ENCODE results near the gene SMC3. TPM values are rescaled to one million over a fixed set of nuclear protein-coding genes. Genes with fewer than 3 reads are reported as not detected.

SMC3 gene
- total and polyA plus RNA-seq, 10 donors: 10.4 to 41.2 (median 33.8) TPM

GRCh38 chr10:110556969-110557601 is 10.4 kb upstream of the SMC3 start:
- 42 to 55% (median 45%) methylated on average over 9 of the region's 9 CpGs for WGBS, 5 donors
- Histone ChIP-seq H3K36me3 (no peaks in the 10 kb centered on the region), H3K9me3 (no peaks in the 10 kb centered on the region), H3K27me3 (replicated peaks in 1 of 7) (no peaks in the 10 kb centered on the region), H3K4me1 (peaks cover 0 to 5% (median 0%) of the 10 kb centered on the region in 6 donors), H3K4me3 (no peak overlapping the region), H3K27ac (no peak overlapping the region)
- intact Hi-C loops (cut with DNase I; ENCODE audit: low total_unique reads): no loop called here
- TF ChIP-seq POLR2A (IDR thresholded peaks at IDR 0.05) (no peak), CTCF (IDR thresholded peaks at IDR 0.05 in 8 of 11, conservative IDR thresholded peaks at IDR 0.05 in 3 of 11) (peak in 10 of 11 experiments; percentile 34 to 73 (median 57)), POLR2AphosphoS5 (IDR thresholded peaks at IDR 0.05) (no peak)
- DNase-seq: peak; percentile 19

- intact Hi-C loops (cut with DNase I; ENCODE audit: low total_unique reads): no loop called here
- Histone ChIP-seq H3K27me3 (replicated peaks in 1 of 7) (peaks cover 0 to 4% (median 0%) of the 10 kb centered on the region in 7 donors), H3K27ac (no peak overlapping the region), H3K4me1 (peaks cover 0 to 5% (median 0%) of the 10 kb centered on the region in 6 donors), H3K4me3 (no peak overlapping the region), H3K9me3 (no peaks in the 10 kb centered on the region), H3K36me3 (no peaks in the 10 kb centered on the region)
- TF ChIP-seq CTCF (IDR thresholded peaks at IDR 0.05 in 8 of 11, conservative IDR thresholded peaks at IDR 0.05 in 3 of 11) (no peak), POLR2A (IDR thresholded peaks at IDR 0.05) (no peak), POLR2AphosphoS5 (IDR thresholded peaks at IDR 0.05) (no peak)
- WGBS, 5 donors: 71 to 88% (median 80%) methylated on average over 3 of the region's 3 CpGs
- DNase-seq: no peak
Measured at GRCh38 chr10:110558041-110558440, 9.5 kb upstream of the SMC3 start.

GRCh38 chr10:110560012-110560411 is 7.5 kb upstream of the SMC3 start:
- Histone ChIP-seq H3K4me1 (peaks cover 0 to 5% (median 0%) of the 10 kb centered on the region in 6 donors), H3K9me3 (no peaks in the 10 kb centered on the region), H3K36me3 (no peaks in the 10 kb centered on the region), H3K27me3 (replicated peaks in 1 of 7) (peaks cover 0 to 7% (median 0%) of the 10 kb centered on the region in 7 donors), H3K4me3 (no peak overlapping the region), H3K27ac (no peak overlapping the region)
- DNase-seq: no peak
- intact Hi-C loops (cut with DNase I; ENCODE audit: low total_unique reads): no loop called here
- 94 to 96% (median 95%) methylated on average over 8 of the region's 8 CpGs for WGBS, 5 donors
- TF ChIP-seq CTCF (IDR thresholded peaks at IDR 0.05 in 8 of 11, conservative IDR thresholded peaks at IDR 0.05 in 3 of 11) (no peak), POLR2AphosphoS5 (IDR thresholded peaks at IDR 0.05) (no peak), POLR2A (IDR thresholded peaks at IDR 0.05) (no peak)

- H3K27me3 ChIP-seq (replicated peaks in 1 of 7): peaks cover 0 to 7% (median 0%) of the 10 kb centered on the region in 7 donors
- H3K9me3 ChIP-seq: no peaks in the 10 kb centered on the region
- H3K4me3 ChIP-seq: no peak overlapping the region
- 68 to 85% (median 82%) methylated on average over 3 of the region's 3 CpGs for WGBS, 5 donors
- intact Hi-C loops (cut with DNase I; ENCODE audit: low total_unique reads): no loop called here
- H3K27ac ChIP-seq: no peak overlapping the region
- peaks cover 0 to 7% (median 1%) of the 10 kb centered on the region in 6 donors for H3K4me1 ChIP-seq
- no peak for TF ChIP-seq CTCF (IDR thresholded peaks at IDR 0.05 in 8 of 11, conservative IDR thresholded peaks at IDR 0.05 in 3 of 11)
- TF ChIP-seq POLR2AphosphoS5 (IDR thresholded peaks at IDR 0.05): no peak
- TF ChIP-seq POLR2A (IDR thresholded peaks at IDR 0.05): no peak
- DNase-seq: no peak
- no peaks in the 10 kb centered on the region for H3K36me3 ChIP-seq
Measured at GRCh38 chr10:110561292-110561691, 6.2 kb upstream of the SMC3 start.

Measured in spleen (tissue), 11 donors.